Transverse colon (tissue), 4 donors: ENCODE results near the gene ZIC4. TPM values are rescaled to one million over a fixed set of nuclear protein-coding genes. Genes with fewer than 3 reads are reported as not detected.

Experiments
- DNase-seq: peaks from one replicate; pipeline ENCODE4 v3.0.0-alpha.2; 2019
- H3K27ac ChIP-seq, 4 donors: fragments of 200-600 bp; sonication (generic); 2 replicates each; pipeline ENCODE4 v1.5.1; 2016 to 2018; ENCODE audit warnings: inconsistent platforms in 4 of 4
- H3K27me3 ChIP-seq: fragments of 200-600 bp; sonication (generic); 2 replicates; pipeline ENCODE4 v1.5.1; 2017; ENCODE audit warnings: inconsistent platforms
- H3K36me3 ChIP-seq, 4 donors: fragments of 200-600 bp; sonication (generic); 2 replicates each; pipeline ENCODE4 v1.5.1; 2017 to 2019; ENCODE audit warnings: inconsistent platforms in 4 of 4
- H3K4me1 ChIP-seq, 4 donors: fragments of 200-600 bp; sonication (generic); 2 replicates each; pipeline ENCODE4 v1.5.1; 2017 to 2020; ENCODE audit warnings: inconsistent platforms in 4 of 4
- H3K4me3 ChIP-seq, 4 donors: fragments of 200-600 bp; sonication (generic); 1 replicate in 1 of 4; 2 replicates in 3 of 4; pipeline versions ENCODE4 v1.5.1 to v1.6.1; 2017 to 2019; ENCODE audit warnings: inconsistent platforms in 4 of 4
- H3K9me3 ChIP-seq, 2 donors: fragments of 200-600 bp; sonication (generic); 2 replicates each; pipeline ENCODE4 v1.5.1; 2017 to 2019; ENCODE audit warnings: inconsistent platforms in 2 of 2
- EP300 ChIP-seq: sonication (generic); formaldehyde crosslinking; IDR thresholded peaks from one replicate; pipeline ENCODE4 v1.6.1; 2017; ENCODE audit warnings: antibody characterized with exemption, low read depth
- POLR2A ChIP-seq: fragments of 450-650 bp; IDR thresholded peaks from one replicate; pipeline ENCODE4 v1.6.1; 2016; ENCODE audit warnings: antibody characterized with exemption, mild to moderate bottlenecking, moderate library complexity
- POLR2AphosphoS5 ChIP-seq, 3 donors: sonication (generic); formaldehyde crosslinking; IDR thresholded peaks; one replicate each; pipeline ENCODE4 v1.6.1; 2016; ENCODE audit warnings: antibody characterized with exemption in 3 of 3
- WGBS, 2 donors: methylation state at CpG; one replicate each; pipeline ENCODE4 v1.1.5; 2018; ENCODE audit warnings: low coverage in 1 of 2; 5-methylcytosine and 5-hydroxymethylcytosine counted together
- in situ Hi-C, 4 donors: fragments of 200-750 bp; cut with MboI; loops; one replicate each; pipeline versions ENCODE4 v1.15.0 to v1.15.1; 2017; ENCODE audit warnings: low sequenced_read_pairs in 3 of 4, low pct_ligation_motif_present in 1 of 4, low pct_unique_long_range_greater_than_20kb in 1 of 4
- intact Hi-C: fragments of 100-400 bp; cut with DNase I; formaldehyde crosslinking; loops from one replicate; pipeline ENCODE4 v1.15.1; 2023; ENCODE audit warnings: low total_unique reads
- total RNA-seq, 4 donors: library from RNA; depleted of rRNA; stranded (reverse); fragments of >200 nt; gene quantifications; one replicate each; pipeline ENCODE4 v1.1.0, GENCODE V29; 2016
- TF ChIP-seq, protein P1 (sequence below), 5 experiments: fragments of 200-600 bp in 3 of 5; fragments of 450-650 bp in 2 of 5; sonication (generic) in 3 of 5; IDR thresholded peaks; 1 replicate in 2 of 5; 2 replicates in 3 of 5; pipeline ENCODE4 v1.5.1; 2016 to 2017; ENCODE audit warnings: antibody characterized with exemption in 5 of 5, inconsistent platforms in 3 of 5, mild to moderate bottlenecking in 2 of 5, moderate library complexity in 1 of 5

ZIC4 gene
- not detected for total RNA-seq

DNA sequence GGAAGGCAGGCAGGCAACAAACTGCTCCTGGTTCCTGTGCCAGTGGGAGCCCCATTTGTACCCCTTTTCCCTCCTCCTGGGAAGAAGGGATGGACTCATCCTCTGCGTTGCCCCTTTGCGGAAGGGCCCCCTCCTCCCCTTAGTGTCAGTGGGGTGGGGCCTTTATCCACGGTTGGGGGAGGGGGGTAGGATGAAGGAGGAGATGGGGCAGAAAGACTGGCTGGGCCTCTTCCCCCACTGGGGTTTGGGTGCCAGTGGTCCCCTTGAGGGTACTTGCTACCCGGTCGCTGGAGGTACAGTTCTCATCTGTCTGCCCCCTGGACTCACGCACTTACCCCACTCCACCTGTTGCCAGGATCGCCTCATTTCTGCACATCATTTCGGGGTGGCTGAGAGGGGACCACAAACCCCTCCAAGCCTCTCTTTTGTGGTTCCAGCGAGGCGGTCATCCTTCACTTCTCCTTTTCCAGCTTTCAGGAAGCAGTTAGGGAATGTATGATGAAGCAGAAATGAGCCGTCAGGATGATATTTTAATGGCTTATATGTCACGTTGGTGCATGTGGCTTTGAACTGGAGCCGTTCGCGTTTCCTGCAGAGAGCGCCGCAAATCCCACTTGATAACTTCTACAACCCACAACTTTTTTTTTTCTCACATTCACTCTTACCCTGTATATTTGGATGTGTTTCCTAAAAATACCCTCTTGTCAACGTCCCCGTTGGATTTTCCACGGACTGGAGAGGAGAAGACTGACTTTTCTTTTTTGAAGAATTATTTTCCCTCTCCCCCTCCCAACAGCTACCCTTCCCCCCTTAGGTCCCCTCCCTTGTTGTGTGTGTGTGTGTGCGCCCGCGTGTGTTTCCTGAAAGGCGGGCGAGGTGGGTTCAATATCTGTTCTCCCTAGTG lies at the start of gene ZIC4:
TSS of gene ZIC4 (minus strand) at position 516 of the 904 bp plus-strand sequence. CDS start 3,746 bp downstream, outside the sequence.
- peaks cover 0 to 26% (median 20%) of the 10 kb centered on the region in 4 donors for H3K4me1 ChIP-seq
- DNase-seq: no peak
- in situ Hi-C loops: no loop called here
- intact Hi-C loops: no loop called here
- no peak for TF ChIP-seq POLR2A
- TF ChIP-seq, protein P1, sequence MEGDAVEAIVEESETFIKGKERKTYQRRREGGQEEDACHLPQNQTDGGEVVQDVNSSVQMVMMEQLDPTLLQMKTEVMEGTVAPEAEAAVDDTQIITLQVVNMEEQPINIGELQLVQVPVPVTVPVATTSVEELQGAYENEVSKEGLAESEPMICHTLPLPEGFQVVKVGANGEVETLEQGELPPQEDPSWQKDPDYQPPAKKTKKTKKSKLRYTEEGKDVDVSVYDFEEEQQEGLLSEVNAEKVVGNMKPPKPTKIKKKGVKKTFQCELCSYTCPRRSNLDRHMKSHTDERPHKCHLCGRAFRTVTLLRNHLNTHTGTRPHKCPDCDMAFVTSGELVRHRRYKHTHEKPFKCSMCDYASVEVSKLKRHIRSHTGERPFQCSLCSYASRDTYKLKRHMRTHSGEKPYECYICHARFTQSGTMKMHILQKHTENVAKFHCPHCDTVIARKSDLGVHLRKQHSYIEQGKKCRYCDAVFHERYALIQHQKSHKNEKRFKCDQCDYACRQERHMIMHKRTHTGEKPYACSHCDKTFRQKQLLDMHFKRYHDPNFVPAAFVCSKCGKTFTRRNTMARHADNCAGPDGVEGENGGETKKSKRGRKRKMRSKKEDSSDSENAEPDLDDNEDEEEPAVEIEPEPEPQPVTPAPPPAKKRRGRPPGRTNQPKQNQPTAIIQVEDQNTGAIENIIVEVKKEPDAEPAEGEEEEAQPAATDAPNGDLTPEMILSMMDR (IDR thresholded peaks at IDR 0.05): no peak
- TF ChIP-seq EP300: no peak
- TF ChIP-seq POLR2AphosphoS5 (IDR thresholded peaks at IDR 0.05): no peak
- H3K27ac ChIP-seq: no peak within 1 kb of the TSS
- peaks cover 100% of the 10 kb centered on the region for H3K27me3 ChIP-seq
- no peaks in the 10 kb centered on the region for H3K9me3 ChIP-seq
- H3K4me3 ChIP-seq: no peak within 1 kb of the TSS
- no peaks in the 10 kb centered on the region for H3K36me3 ChIP-seq
- 14 to 18% methylated on average over 12 to 24 of the region's 25 CpGs for WGBS, 2 donors

DNA sequence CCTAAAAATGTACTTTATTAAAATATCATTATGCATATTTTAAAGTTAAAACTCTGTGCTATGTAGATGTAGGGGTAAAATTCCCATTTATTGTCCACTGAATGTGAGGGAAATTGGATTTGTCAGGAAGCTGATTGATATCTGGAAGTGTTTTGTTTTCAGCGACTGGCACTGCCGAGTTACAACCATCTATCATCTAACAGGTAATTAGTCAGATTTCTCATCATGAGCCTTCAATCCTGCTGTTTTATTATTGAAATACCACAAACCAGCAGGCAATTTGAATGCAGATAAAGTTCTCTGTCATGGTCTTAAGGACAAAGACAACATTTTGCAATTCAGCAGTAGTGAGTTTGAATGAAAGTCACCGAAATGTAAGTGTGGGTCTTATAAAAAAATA lies 43.3 kb upstream of the ZIC4 start:
- intact Hi-C loops (no loop called here), in situ Hi-C loops (no loop called here)
- WGBS, 2 donors: 34 to 43% methylated on average over 2 to 3 of the region's 3 CpGs
- no peak for TF ChIP-seq POLR2A
- TF ChIP-seq, protein P1 (IDR thresholded peaks at IDR 0.05): no peak
- TF ChIP-seq POLR2AphosphoS5 (IDR thresholded peaks at IDR 0.05): no peak
- TF ChIP-seq EP300: no peak
- no peak overlapping the region for H3K4me3 ChIP-seq
- DNase-seq: no peak
- no peaks in the 10 kb centered on the region for H3K9me3 ChIP-seq
- H3K27ac ChIP-seq: no peak overlapping the region
- no peaks in the 10 kb centered on the region for H3K36me3 ChIP-seq
- no peaks in the 10 kb centered on the region for H3K27me3 ChIP-seq
- no peaks in the 10 kb centered on the region for H3K4me1 ChIP-seq

GRCh38 chr3:147447224-147447623 lies 40.9 kb upstream of the ZIC4 start:
- no peaks in the 10 kb centered on the region for H3K27me3 ChIP-seq
- H3K4me1 ChIP-seq: no peaks in the 10 kb centered on the region
- H3K9me3 ChIP-seq: no peaks in the 10 kb centered on the region
- H3K4me3 ChIP-seq: no peak overlapping the region
- no peak overlapping the region for H3K27ac ChIP-seq
- no peak for DNase-seq
- no peak for TF ChIP-seq POLR2AphosphoS5 (IDR thresholded peaks at IDR 0.05)
- TF ChIP-seq, protein P1 (IDR thresholded peaks at IDR 0.05): no peak
- TF ChIP-seq POLR2A: no peak
- no peak for TF ChIP-seq EP300
- intact Hi-C loops: no loop called here
- H3K36me3 ChIP-seq: no peaks in the 10 kb centered on the region
- in situ Hi-C loops: no loop called here

DNA sequence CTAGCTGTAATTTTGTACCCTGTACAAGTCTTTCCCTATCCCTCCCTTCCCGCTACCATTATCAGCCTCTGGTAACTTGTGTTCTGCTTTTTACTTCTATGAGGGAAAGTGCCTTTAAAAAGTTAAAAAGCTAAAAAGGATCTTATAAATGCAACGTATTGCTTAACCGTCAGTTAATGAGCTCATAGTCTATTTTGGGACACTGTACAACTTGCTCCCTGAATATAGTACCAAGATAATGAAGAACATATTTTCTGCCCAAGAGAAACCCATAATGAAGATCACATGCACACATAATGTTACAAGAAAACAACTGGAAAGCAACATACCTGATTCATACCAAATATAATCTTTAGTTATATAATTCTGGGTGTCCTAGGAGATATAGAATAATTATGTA lies 25.4 kb upstream of the ZIC4 start:
- H3K4me1 ChIP-seq: no peaks in the 10 kb centered on the region
- no peaks in the 10 kb centered on the region for H3K9me3 ChIP-seq
- no peak for DNase-seq
- in situ Hi-C loops: no loop called here
- intact Hi-C loops: no loop called here
- TF ChIP-seq POLR2A: no peak
- no peak for TF ChIP-seq POLR2AphosphoS5 (IDR thresholded peaks at IDR 0.05)
- TF ChIP-seq, protein P1 (IDR thresholded peaks at IDR 0.05): no peak
- TF ChIP-seq EP300: no peak
- peaks cover 26% of the 10 kb centered on the region for H3K27me3 ChIP-seq
- no peaks in the 10 kb centered on the region for H3K36me3 ChIP-seq
- H3K4me3 ChIP-seq: no peak overlapping the region
- 66 to 78% methylated on average over 3 of the region's 3 CpGs for WGBS, 2 donors
- no peak overlapping the region for H3K27ac ChIP-seq
